NCI-H187 treated with DMSO at 0.1 percent for 48 hours (cell line): ENCODE results near the gene GUCY2C.

Experiments
- DNase-seq: peaks from one replicate; lab custom pipeline; 2025; lab: John Stamatoyannopoulos, UW

GUCY2C gene

GRCh38 chr12:14619741-14620501 is 76.5 kb downstream of the GUCY2C start:
- DNase-seq, result no peak

- DNase-seq, result no peak
These were observed 77.4 kb downstream of the GUCY2C start for GRCh38 chr12:14618983-14619382.

GRCh38 chr12:14614704-14615121 is 81.7 kb downstream of the GUCY2C start:
- no peak for DNase-seq

GRCh38 chr12:14613718-14614117 is 82.7 kb downstream of the GUCY2C start:
- no peak for DNase-seq

GRCh38 chr12:14612898-14613445 is 83.4 kb downstream of the GUCY2C start:
- peak; percentile 66 for DNase-seq

- DNase-seq, result no peak
These were observed 84.1 kb downstream of the GUCY2C start for GRCh38 chr12:14612250-14612649.

- DNase-seq, result no peak
These were observed 84.7 kb downstream of the GUCY2C start for GRCh38 chr12:14611640-14612203.

- no peak for DNase-seq
These were observed 88.8 kb downstream of the GUCY2C start for GRCh38 chr12:14607568-14607967.

GRCh38 chr12:14605401-14605989 is 90.9 kb downstream of the GUCY2C start:
- no peak for DNase-seq

GRCh38 chr12:14601692-14602478 is 94.5 kb downstream of the GUCY2C start:
- no peak for DNase-seq

GRCh38 chr12:14597480-14597879 is 98.9 kb downstream of the GUCY2C start:
- no peak for DNase-seq

- DNase-seq, result no peak
These were observed 104.7 kb downstream of the GUCY2C start for GRCh38 chr12:14591719-14592118.

GRCh38 chr12:14589169-14590004 is 107.0 kb downstream of the GUCY2C start:
- no peak for DNase-seq

GRCh38 chr12:14588571-14588970 is 107.8 kb downstream of the GUCY2C start:
- DNase-seq, result no peak

GRCh38 chr12:14578646-14579045 is 117.8 kb downstream of the GUCY2C start:
- DNase-seq, result no peak

- DNase-seq, result no peak
These were observed 119.1 kb downstream of the GUCY2C start for GRCh38 chr12:14577344-14577743.

GRCh38 chr12:14576896-14577295 is 119.5 kb downstream of the GUCY2C start:
- DNase-seq, result no peak

- DNase-seq, result no peak
These were observed 120.8 kb downstream of the GUCY2C start for GRCh38 chr12:14575585-14575984.

GRCh38 chr12:14573118-14573517 is 123.3 kb downstream of the GUCY2C start:
- no peak for DNase-seq

- no peak for DNase-seq
These were observed 124.0 kb downstream of the GUCY2C start for GRCh38 chr12:14572401-14572800.

- no peak for DNase-seq
These were observed 124.6 kb downstream of the GUCY2C start for GRCh38 chr12:14571779-14572178.
